Measurements from ENCODE around the gene ZFYVE9.

- TF ChIP-seq GATA2 (IDR thresholded peaks at IDR 0.05; ENCODE audit: low read depth, low read length) (no peak), GATA3 (IDR thresholded peaks at IDR 0.05; ENCODE audit: low read depth, low read length) (no peak)
Measured at GRCh38 chr1:52157582-52157981, 15.7 kb downstream of the ZFYVE9 start.

Measured in SH-SY5Y (cell line).